ENCODE measurements around the gene TSHZ2. TPM values are rescaled to one million over a fixed set of nuclear protein-coding genes. Genes with fewer than 3 reads are reported as not detected.

TSHZ2 gene
- total RNA-seq, 1 experiment from 2014 or later: 0.07 TPM

- no peak for TF ChIP-seq CTCF (conservative IDR thresholded peaks at IDR 0.05)
- H4K8ac ChIP-seq (replicated peaks; ENCODE audit: insufficient read length, low read depth, low read length): no peak overlapping the region
- no peak overlapping the region for H3K23ac ChIP-seq (ENCODE audit: insufficient read length, low read depth, low read length)
- no peak overlapping the region for H2AK5ac ChIP-seq (ENCODE audit: insufficient read length, low read length)
- H2BK20ac ChIP-seq (ENCODE audit: low read depth, low read length, poor library complexity, severe bottlenecking): no peak overlapping the region
- no peak for DNase-seq
- no peak overlapping the region for H2BK12ac ChIP-seq (ENCODE audit: insufficient read length, low read depth, low read length)
- H4K5ac ChIP-seq (ENCODE audit: insufficient read length, low read depth, low read length): no peak overlapping the region
- H4K20me1 ChIP-seq (ENCODE audit: control insufficient read depth, insufficient read depth, insufficient read length): no peaks in the 10 kb centered on the region
- H3K27ac ChIP-seq (ENCODE audit: insufficient read length, low read depth, low read length): no peak overlapping the region
- no peaks in the 10 kb centered on the region for H3K27me3 ChIP-seq (ENCODE audit: insufficient read depth, low read length)
- no peak overlapping the region for H2BK120ac ChIP-seq (ENCODE audit: low read depth, low read length, poor library complexity, severe bottlenecking)
- H2BK5ac ChIP-seq (ENCODE audit: insufficient read length, low read length): no peak overlapping the region
- peaks cover 7% of the 10 kb centered on the region; the same call in 1 of the 2 replicates for H3K4me1 ChIP-seq (ENCODE audit: insufficient read depth, low read length)
- Mint-ChIP-seq H3K36me3 (ENCODE audit: insufficient read depth in 1 of 3, low read depth in 3 of 3) (no peaks in the 10 kb centered on the region), H3K4me1 (peaks cover 31 to 45% of the 10 kb centered on the region in 2 experiments), H3K27me3 (ENCODE audit: low read depth) (peaks cover under 1% of the 10 kb centered on the region; the same call in 1 of the 2 replicates), H3K9me3 (no peaks in the 10 kb centered on the region), H3K4me3 (no peak overlapping the region), H3K27ac (no peak overlapping the region)
- no peak overlapping the region for H3K18ac ChIP-seq (ENCODE audit: insufficient read length, low read depth, low read length)
- no peak overlapping the region for H3K56ac ChIP-seq (ENCODE audit: insufficient read length, low read depth, low read length)
- no peak overlapping the region for H3K9ac ChIP-seq (ENCODE audit: extremely low read depth, insufficient read length, low read length)
- no CpG with 5 or more reads among the region's 3 CpGs for WGBS (ENCODE audit: extremely low coverage, insufficient read length, low lambda C conversion rate)
- H3K79me2 ChIP-seq (ENCODE audit: insufficient read depth, low read length): no peaks in the 10 kb centered on the region
- no peak overlapping the region for H2AFZ ChIP-seq (ENCODE audit: low read length)
- H3K4me2 ChIP-seq (ENCODE audit: insufficient read depth, insufficient read length, low read length): no peak overlapping the region
- H3K79me1 ChIP-seq (ENCODE audit: insufficient read depth, low read depth, low read length, poor library complexity, severe bottlenecking): no peaks in the 10 kb centered on the region
- H3K9me3 ChIP-seq (ENCODE audit: control insufficient read depth, low read depth, low read length): no peaks in the 10 kb centered on the region
- H2BK15ac ChIP-seq (ENCODE audit: low read depth, low read length): no peak overlapping the region
- no peak overlapping the region for H3T11ph ChIP-seq (ENCODE audit: low read length)
- no peaks in the 10 kb centered on the region for H3K23me2 ChIP-seq (ENCODE audit: insufficient read length, low read depth, low read length, poor library complexity, severe bottlenecking)
- no peak overlapping the region for H3K14ac ChIP-seq (ENCODE audit: insufficient read depth, low read length)
- no peak overlapping the region for H3K4ac ChIP-seq (ENCODE audit: low read depth, low read length)
- no peak overlapping the region for H4K91ac ChIP-seq (ENCODE audit: insufficient read length, low read depth, low read length)
Observed at GRCh38 chr20:53210931-53211330, 238.8 kb downstream of the TSHZ2 start.

Data from H9 (cell line).